K562 (cell line): ENCODE results near the gene GAB1. TPM values are rescaled to one million over a fixed set of nuclear protein-coding genes. Genes with fewer than 3 reads are reported as not detected.

ENCODE experiments used
- ARID1B ChIP-seq: fragments of 450-650 bp; IDR thresholded peaks from 2 replicates; pipeline ENCODE4 v1.6.1; 2016; ENCODE audit warnings: antibody characterized with exemption, mild to moderate bottlenecking, inconsistent platforms
- CTBP1 ChIP-seq: fragments of 450-650 bp; IDR thresholded peaks from 2 replicates; pipeline ENCODE4 v1.6.1; 2016; ENCODE audit warnings: borderline replicate concordance
- ELF4 ChIP-seq: fragments of 450-650 bp; formaldehyde crosslinking; IDR thresholded peaks from 2 replicates; pipeline ENCODE4 v1.4.0; 2022; ENCODE audit warnings: missing genetic modification characterization
- PHB ChIP-seq: fragments of 250-450 bp; sonication (Bioruptor Pico); IDR thresholded peaks from 2 replicates; pipeline ENCODE4 v1.5.0; 2021
- POLR2AphosphoS5 ChIP-seq: IDR thresholded peaks from 2 replicates; pipeline ENCODE4 v1.6.1; 2011; ENCODE audit warnings: mild to moderate bottlenecking, low read depth, low read length, moderate library complexity; ENCODE audit not compliant: control insufficient read depth, insufficient read depth
- TAF1 ChIP-seq: IDR thresholded peaks from 2 replicates; pipeline ENCODE4 v1.6.1; 2011; ENCODE audit warnings: mild to moderate bottlenecking, low read length, moderate library complexity; ENCODE audit not compliant: insufficient read depth, control insufficient read depth, severe bottlenecking; ENCODE audit errors: extremely low read depth
- U2AF1 ChIP-seq: fragments of 200-400 bp; formaldehyde crosslinking; optimal IDR thresholded peaks from 2 replicates; pipeline ENCODE3; 2017; ENCODE audit warnings: mild to moderate bottlenecking, low read depth, low read length, moderate library complexity
- ZKSCAN1 ChIP-seq: fragments of 150-350 bp; IDR thresholded peaks from 2 replicates; pipeline ENCODE4 v1.6.1; 2016; ENCODE audit warnings: low read depth, low read length
- polyA plus RNA-seq, 8 experiments: library from polyadenylated mRNA; depleted of rRNA in 4 of 8; stranded (reverse) in 5 of 8; unstranded in 3 of 8; fragments of >200 nt; fragmentation: Nextera tagmentation in 2 of 8; fragmentation: Illumina TruSeq in 1 of 8; extraction: Ambion mirVana in 2 of 8; extraction: Trizol in 1 of 8; gene quantifications; 2 replicates each; pipeline versions ENCODE4 v1.2.1 to v1.2.3, GENCODE V29; 2011 to 2014; ENCODE audit warnings: inconsistent platforms in 1 of 8, missing spikeins in 1 of 8
- total RNA-seq, 7 experiments: library from RNA; depleted of rRNA in 6 of 7; stranded (reverse); fragments of >200 nt in 6 of 7; fragmentation: Illumina TruSeq in 2 of 7; extraction: Trizol in 2 of 7; gene quantifications; 2 replicates each; pipeline versions ENCODE4 v1.2.1 to v1.2.3, GENCODE V29; 2011 to 2021; ENCODE audit warnings: low replicate concordance in 1 of 7
- TF ChIP-seq, protein P1 (sequence below): fragments of 250-450 bp; sonication (Bioruptor Pico); IDR thresholded peaks from 2 replicates; pipeline ENCODE4 v1.5.1; 2021; ENCODE audit warnings: mild to moderate bottlenecking
- TF ChIP-seq, protein P2 (sequence below), 2 experiments: IDR thresholded peaks; 2 replicates each; pipeline ENCODE4 v1.6.1; 2012; ENCODE audit warnings: improper control_type of control experiment in 2 of 2, low read depth in 2 of 2, low read length in 2 of 2, borderline replicate concordance in 1 of 2

GAB1 gene
- total and polyA plus RNA-seq, 9 of the 15 experiments (the other 6 are each of a cell fraction or from before 2014, with no cell fraction given), result 1.3 to 14.6 (median 7.5) TPM

DNA sequence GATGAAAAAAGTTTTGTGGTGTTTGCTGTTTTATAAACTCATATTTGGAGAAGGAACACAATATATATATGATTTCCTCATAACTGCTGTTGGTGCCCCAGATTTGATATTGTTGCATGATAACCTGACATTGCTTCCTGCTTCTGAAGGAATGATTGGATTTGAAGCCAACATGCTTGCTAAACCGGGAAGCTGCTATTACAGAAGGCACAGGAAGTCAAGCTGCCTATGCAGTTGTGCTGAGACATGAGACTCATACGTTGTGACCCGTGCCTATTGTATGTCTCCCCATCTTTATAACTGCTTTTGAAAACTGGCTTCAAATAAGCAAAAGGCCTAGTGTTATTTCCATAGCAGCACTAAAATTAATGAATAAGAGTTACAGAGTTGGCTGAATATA, 32.9 kb downstream of the GAB1 start (continued):
- TF ChIP-seq, protein P1, sequence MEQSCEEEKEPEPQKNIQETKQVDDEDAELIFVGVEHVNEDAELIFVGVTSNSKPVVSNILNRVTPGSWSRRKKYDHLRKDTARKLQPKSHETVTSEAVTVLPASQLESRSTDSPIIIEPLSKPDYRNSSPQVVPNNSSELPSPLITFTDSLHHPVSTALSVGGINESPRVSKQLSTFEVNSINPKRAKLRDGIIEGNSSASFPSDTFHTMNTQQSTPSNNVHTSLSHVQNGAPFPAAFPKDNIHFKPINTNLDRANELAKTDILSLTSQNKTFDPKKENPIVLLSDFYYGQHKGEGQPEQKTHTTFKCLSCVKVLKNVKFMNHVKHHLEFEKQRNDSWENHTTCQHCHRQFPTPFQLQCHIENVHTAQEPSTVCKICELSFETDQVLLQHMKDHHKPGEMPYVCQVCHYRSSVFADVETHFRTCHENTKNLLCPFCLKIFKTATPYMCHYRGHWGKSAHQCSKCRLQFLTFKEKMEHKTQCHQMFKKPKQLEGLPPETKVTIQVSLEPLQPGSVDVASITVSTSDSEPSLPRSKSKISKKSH (CRISPR knock-in tag), result no peak
- no peak for TF ChIP-seq ELF4
- no peak for TF ChIP-seq U2AF1
- no peak for TF ChIP-seq POLR2AphosphoS5
- TF ChIP-seq, protein P2, sequence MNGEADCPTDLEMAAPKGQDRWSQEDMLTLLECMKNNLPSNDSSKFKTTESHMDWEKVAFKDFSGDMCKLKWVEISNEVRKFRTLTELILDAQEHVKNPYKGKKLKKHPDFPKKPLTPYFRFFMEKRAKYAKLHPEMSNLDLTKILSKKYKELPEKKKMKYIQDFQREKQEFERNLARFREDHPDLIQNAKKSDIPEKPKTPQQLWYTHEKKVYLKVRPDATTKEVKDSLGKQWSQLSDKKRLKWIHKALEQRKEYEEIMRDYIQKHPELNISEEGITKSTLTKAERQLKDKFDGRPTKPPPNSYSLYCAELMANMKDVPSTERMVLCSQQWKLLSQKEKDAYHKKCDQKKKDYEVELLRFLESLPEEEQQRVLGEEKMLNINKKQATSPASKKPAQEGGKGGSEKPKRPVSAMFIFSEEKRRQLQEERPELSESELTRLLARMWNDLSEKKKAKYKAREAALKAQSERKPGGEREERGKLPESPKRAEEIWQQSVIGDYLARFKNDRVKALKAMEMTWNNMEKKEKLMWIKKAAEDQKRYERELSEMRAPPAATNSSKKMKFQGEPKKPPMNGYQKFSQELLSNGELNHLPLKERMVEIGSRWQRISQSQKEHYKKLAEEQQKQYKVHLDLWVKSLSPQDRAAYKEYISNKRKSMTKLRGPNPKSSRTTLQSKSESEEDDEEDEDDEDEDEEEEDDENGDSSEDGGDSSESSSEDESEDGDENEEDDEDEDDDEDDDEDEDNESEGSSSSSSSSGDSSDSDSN (IDR thresholded peaks at IDR 0.05; ENCODE audit: borderline replicate concordance in 1 of 2, low read depth in 2 of 2, low read length in 2 of 2), result no peak
- TF ChIP-seq PHB (CRISPR knock-in tag), result no peak
- TF ChIP-seq ZKSCAN1, result no peak
- no peak for TF ChIP-seq ARID1B
- TF ChIP-seq TAF1, result no peak
- TF ChIP-seq CTBP1, result no peak
- TF ChIP-seq, all 486 proteins: peak for 0
